Measurements from ENCODE around the gene KCNJ10.

The KCNJ10 gene

DNA sequence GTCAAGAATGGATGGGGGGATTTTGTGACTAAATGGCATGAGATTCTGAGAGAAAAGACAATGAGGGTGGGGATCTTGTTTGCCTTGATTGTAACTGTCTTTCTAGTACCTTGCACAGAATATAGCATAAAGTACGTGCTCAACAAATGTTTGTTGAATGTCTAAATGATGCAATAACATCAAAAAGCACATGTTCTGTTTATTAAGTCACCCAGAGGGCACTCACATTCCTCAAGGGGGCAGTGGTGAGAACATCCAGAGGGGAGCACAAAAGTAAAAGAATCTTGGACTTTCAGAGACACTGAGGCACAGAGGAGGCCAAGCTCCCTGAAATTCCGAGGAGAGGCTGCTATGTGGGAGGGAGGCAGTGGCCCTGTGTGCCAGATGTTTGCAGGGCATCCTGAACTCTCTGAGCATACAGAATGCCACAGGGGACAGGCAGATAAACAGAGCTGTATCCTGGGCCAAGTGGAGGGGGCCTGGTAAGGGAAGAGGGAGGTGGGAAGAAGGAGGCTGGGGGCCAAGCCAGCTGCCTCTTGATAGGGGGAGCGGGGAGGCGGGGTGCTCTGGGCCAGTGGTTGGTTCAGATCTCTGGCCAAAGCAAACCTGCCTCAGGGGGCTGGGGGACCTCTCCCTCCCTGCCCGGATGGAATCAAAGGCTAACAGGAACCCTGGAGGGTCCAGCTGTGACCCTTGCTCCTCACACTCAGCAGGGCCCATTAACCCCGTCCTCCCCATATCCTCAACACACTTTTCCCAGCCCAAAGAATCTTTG lies 39.1 kb upstream of the KCNJ10 start:
- H3K4me3 ChIP-seq (ENCODE audit: low read length), result no peak overlapping the region
- H3K27ac ChIP-seq (ENCODE audit: low read length), result peak overlapping the region; percentile 26
- H3K9ac ChIP-seq (ENCODE audit: low read depth, low read length), result peak overlapping the region; percentile 38; the same call in 1 of the 2 replicates

DNA sequence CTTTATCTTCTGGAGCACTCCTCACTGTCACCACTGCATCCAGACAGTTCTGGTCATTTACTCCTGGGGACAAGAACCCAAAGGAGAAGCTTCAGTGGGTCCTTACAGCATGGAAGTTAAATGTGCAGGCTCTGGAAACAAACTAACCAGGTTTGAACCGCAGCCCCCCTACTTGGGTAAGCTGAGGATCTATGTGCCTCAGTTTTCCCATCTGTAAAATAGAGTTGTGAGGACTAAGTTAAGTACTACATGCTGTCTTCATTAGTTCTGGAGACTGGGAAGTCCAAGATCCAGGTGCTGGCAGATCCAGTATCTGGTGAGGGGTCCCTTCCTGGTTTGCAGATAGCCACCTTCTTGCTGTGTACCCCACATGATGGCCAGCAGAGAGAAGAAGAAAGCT lies 37.6 kb upstream of the KCNJ10 start:
- Histone ChIP-seq H3K9me3 (ENCODE audit: insufficient read depth, low read depth, low read length) (no peaks in the 10 kb centered on the region), H3K27ac (ENCODE audit: low read length) (no peak overlapping the region), H3K9ac (ENCODE audit: low read depth, low read length) (no peak overlapping the region), H3K4me3 (ENCODE audit: low read length) (no peak overlapping the region), H3K36me3 (ENCODE audit: insufficient read depth, low read depth, low read length) (no peaks in the 10 kb centered on the region), H3K27me3 (ENCODE audit: insufficient read depth, low read length) (no peaks in the 10 kb centered on the region), H3K4me1 (ENCODE audit: insufficient read depth, low read length) (peaks cover 18% of the 10 kb centered on the region)

More for the DNA sequence above, 39.1 kb upstream of the KCNJ10 start:
- H3K27me3 ChIP-seq (ENCODE audit: insufficient read depth, low read length), result no peaks in the 10 kb centered on the region
- H3K4me1 ChIP-seq (ENCODE audit: insufficient read depth, low read length), result peaks cover 17% of the 10 kb centered on the region; the same call in 1 of the 2 replicates
- H3K36me3 ChIP-seq (ENCODE audit: insufficient read depth, low read depth, low read length), result no peaks in the 10 kb centered on the region
- no peaks in the 10 kb centered on the region for H3K9me3 ChIP-seq (ENCODE audit: insufficient read depth, low read depth, low read length)

DNA sequence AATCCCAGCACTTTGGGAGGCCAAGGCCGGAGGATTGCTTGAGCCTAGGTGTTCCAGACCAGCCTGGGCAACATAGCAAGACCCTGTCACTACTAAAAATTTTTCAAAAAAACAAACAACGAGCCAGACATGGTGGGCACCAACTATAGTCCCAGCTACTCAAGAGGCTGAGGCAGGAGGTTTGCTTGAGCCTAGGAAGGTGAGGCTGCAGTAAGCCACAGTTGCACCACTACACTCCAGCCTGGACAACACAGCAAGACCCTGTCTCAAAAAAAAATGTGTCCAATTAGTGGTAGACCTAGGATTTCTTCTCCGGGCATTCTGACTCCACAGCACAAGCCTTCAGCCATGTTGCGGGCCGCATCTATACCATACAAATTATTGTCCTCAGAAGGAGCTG lies 35.2 kb upstream of the KCNJ10 start:
- peaks cover 20% of the 10 kb centered on the region for H3K4me1 ChIP-seq (ENCODE audit: insufficient read depth, low read length)
- H3K27ac ChIP-seq (ENCODE audit: low read length), result no peak overlapping the region

DNA sequence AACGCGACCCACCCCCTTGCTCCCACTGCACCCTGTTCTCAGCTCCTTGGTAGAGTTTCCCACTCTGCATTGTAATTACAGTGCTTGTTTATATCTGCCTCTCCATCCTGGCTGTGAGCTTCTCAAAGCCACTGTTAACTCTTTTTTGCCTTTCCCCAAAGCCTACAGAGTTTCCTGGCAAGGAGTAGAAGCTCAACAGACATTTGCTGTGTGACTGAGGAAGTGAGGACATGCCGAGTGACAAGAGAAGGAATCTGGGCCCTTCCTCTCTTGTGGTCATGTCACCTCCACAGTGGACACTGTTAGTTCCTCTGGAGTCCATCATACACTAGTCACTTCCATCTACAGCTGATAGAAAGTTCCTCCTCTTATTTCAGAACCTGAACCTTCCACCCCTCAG lies 34.5 kb upstream of the KCNJ10 start:
- no peak overlapping the region for H3K27ac ChIP-seq (ENCODE audit: low read length)
- no peaks in the 10 kb centered on the region for H3K36me3 ChIP-seq (ENCODE audit: insufficient read depth, low read depth, low read length)
- no peak overlapping the region for H3K4me3 ChIP-seq (ENCODE audit: low read length)
- peaks cover 4% of the 10 kb centered on the region; the same call in 1 of the 2 replicates for H3K27me3 ChIP-seq (ENCODE audit: insufficient read depth, low read length)
- H3K9ac ChIP-seq (ENCODE audit: low read depth, low read length), result 0 out of 2 replicates have a peak overlapping the region, but pooled peaks have one; percentile 2
- peaks cover 16% of the 10 kb centered on the region for H3K4me1 ChIP-seq (ENCODE audit: insufficient read depth, low read length)
- H3K9me3 ChIP-seq (ENCODE audit: insufficient read depth, low read depth, low read length), result no peaks in the 10 kb centered on the region

More for the DNA sequence above, 35.2 kb upstream of the KCNJ10 start:
- H3K4me3 ChIP-seq (ENCODE audit: low read length), result no peak overlapping the region
- no peak overlapping the region for H3K9ac ChIP-seq (ENCODE audit: low read depth, low read length)
- H3K9me3 ChIP-seq (ENCODE audit: insufficient read depth, low read depth, low read length), result no peaks in the 10 kb centered on the region
- H3K36me3 ChIP-seq (ENCODE audit: insufficient read depth, low read depth, low read length), result no peaks in the 10 kb centered on the region
- no peaks in the 10 kb centered on the region for H3K27me3 ChIP-seq (ENCODE audit: insufficient read depth, low read length)

DNA sequence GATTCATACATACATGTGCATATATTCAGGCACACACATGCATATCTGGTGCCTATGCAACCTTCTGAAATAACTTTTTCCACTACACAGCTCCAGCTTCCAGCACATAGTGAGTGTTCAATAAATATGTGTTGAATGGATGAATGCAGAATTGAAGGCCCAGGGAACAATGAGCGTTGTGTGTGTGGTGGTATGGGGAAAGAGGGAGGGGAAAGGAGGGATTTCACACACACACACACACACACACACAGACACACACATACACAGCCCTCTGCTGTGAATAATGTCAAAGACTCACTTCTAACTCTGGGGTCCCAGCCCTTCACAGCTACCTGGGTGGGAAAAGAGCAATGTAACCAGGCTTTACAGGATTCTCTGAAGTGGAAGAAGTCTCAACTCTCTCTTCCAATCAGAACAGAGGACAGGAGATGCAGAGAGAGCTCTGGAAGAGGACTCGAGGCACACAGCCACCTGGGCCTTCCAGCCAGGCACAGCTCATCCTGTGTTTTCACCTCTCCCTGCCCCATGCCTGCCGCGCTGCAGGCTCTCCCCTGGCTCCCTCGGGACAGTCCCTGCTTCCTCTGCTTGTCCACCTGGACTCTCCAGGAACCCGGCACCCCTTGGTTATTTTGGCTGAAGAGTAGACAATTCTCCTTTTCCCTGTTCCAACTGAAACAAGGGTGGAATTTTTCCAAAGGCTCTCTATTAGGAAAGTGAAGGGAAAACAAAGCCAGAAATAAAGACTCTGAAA lies 33.9 kb upstream of the KCNJ10 start:
- no peak overlapping the region for H3K4me3 ChIP-seq (ENCODE audit: low read length)
- 0 out of 2 replicates have a peak overlapping the region, but pooled peaks have one; percentile 2 for H3K9ac ChIP-seq (ENCODE audit: low read depth, low read length)
- H3K27me3 ChIP-seq (ENCODE audit: insufficient read depth, low read length), result peaks cover 7% of the 10 kb centered on the region; the same call in 1 of the 2 replicates
- no peak overlapping the region for H3K27ac ChIP-seq (ENCODE audit: low read length)
- H3K9me3 ChIP-seq (ENCODE audit: insufficient read depth, low read depth, low read length), result no peaks in the 10 kb centered on the region
- H3K4me1 ChIP-seq (ENCODE audit: insufficient read depth, low read length), result peaks cover 16% of the 10 kb centered on the region
- H3K36me3 ChIP-seq (ENCODE audit: insufficient read depth, low read depth, low read length), result no peaks in the 10 kb centered on the region

DNA sequence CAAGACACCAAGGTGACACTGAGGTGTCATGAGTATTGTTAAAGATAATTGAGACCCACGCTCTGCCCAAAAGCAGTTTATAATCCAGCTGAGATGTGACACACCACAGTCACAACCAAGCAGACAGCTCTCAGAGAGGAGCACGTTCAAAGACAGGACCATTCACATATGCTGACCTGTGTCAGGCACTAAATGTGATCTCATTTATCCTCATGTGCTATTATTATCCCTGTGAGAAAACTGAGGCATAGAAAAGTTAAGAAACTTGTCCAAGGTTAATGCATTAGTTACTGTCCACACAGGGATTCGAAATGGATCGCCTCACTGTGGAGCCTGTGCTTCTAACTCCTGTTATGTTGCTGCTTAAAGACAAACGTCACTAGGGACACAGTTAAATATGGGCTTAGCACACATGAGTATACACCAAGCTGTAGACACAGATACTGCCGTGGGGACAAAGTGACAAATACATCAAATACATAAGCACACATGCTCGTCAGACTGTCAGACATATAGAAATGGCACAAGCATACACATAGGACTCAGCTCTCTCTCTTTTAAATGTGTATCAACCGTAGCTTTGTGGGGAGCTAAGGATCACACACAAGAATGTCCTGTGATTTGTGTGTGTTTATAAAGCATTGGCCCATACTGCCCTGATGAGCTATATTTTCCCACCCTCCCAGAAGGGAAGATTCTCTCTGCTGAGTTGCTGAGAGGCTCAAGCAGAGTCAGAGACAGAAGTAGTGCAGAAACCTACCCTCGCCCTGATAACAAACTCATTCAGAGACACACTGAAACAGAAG lies 32.0 kb upstream of the KCNJ10 start:
- Histone ChIP-seq H3K27ac (ENCODE audit: low read length) (no peak overlapping the region), H3K4me3 (ENCODE audit: low read length) (no peak overlapping the region), H3K4me1 (ENCODE audit: insufficient read depth, low read length) (peaks cover 23% of the 10 kb centered on the region), H3K9ac (ENCODE audit: low read depth, low read length) (no peak overlapping the region), H3K36me3 (ENCODE audit: insufficient read depth, low read depth, low read length) (no peaks in the 10 kb centered on the region), H3K9me3 (ENCODE audit: insufficient read depth, low read depth, low read length) (no peaks in the 10 kb centered on the region), H3K27me3 (ENCODE audit: insufficient read depth, low read length) (peaks cover 7% of the 10 kb centered on the region; the same call in 1 of the 2 replicates)

DNA sequence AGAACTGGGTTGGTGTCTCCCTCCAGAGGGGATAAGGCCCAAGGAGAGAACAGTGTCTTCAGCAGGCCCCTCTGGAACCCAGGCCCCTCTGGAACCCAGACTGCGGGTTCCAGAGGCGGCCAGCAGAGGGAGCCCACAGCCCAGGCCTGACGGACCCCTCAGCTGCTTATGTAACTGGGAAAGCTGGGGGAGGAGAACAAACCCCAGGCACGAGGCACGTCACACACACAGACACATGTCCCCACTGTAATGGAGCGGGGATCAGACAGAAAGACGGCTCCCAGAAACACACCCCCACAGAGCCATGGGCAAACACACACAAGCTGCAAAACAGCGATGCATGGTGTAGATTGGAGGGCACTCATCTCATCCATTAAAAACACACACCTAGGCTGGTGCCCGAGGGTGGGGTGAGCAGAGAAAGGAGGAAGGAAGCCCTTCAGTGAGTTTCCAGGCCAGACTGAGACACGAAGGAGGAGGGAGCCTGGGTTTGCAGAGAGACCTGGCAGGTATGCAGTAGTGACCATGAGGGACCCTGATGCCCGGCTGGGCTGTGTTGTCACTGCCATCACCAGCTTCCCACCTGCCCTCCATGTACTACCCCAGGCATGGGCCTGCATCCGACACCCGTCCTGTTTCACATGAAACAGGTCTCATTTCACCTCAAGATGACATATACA lies 31.2 kb upstream of the KCNJ10 start:
- H3K4me3 ChIP-seq (ENCODE audit: low read length), result no peak overlapping the region
- H3K27ac ChIP-seq (ENCODE audit: low read length), result no peak overlapping the region

DNA sequence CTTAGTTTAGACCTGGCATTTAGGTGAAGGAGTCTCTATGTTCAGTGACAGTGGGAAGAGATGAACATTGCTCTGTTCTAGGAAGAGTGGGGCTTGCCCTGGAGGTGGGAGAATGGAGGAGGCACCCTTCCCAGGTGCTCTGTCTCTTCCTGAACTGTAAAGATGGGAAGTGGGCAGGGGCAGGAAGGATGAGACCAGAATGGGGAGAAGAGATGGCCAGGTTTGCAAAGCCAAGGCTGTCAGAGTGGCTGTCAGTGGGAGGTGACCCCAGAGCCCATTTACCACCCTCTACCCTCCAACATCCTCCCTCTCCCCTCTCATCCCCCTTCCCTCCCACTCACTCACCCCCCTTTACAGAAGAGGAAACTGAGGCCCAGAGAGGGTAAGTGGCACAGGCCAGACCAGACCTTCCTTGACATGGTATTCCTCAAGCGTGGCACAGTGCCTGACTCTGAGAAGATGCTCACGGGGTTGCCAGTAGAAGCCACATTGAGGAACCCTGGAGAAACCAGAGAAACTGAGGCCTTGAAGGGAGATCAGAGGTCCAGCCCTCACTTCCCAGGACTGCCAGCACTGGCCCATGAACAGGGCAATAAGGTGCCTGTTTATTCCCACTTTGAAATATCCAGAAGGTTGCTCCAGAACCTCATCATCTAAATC lies 29.9 kb upstream of the KCNJ10 start:
- no peaks in the 10 kb centered on the region for H3K9me3 ChIP-seq (ENCODE audit: insufficient read depth, low read depth, low read length)
- H3K9ac ChIP-seq (ENCODE audit: low read depth, low read length), result no peak overlapping the region
- H3K4me3 ChIP-seq (ENCODE audit: low read length), result no peak overlapping the region
- peaks cover 6% of the 10 kb centered on the region; the same call in 1 of the 2 replicates for H3K36me3 ChIP-seq (ENCODE audit: insufficient read depth, low read depth, low read length)
- peaks cover 41% of the 10 kb centered on the region for H3K4me1 ChIP-seq (ENCODE audit: insufficient read depth, low read length)
- peaks cover 7% of the 10 kb centered on the region; the same call in 1 of the 2 replicates for H3K27me3 ChIP-seq (ENCODE audit: insufficient read depth, low read length)
- no peak overlapping the region for H3K27ac ChIP-seq (ENCODE audit: low read length)

More for the DNA sequence above, 31.2 kb upstream of the KCNJ10 start:
- Histone ChIP-seq H3K36me3 (ENCODE audit: insufficient read depth, low read depth, low read length) (no peaks in the 10 kb centered on the region), H3K27me3 (ENCODE audit: insufficient read depth, low read length) (peaks cover 7% of the 10 kb centered on the region; the same call in 1 of the 2 replicates), H3K4me1 (ENCODE audit: insufficient read depth, low read length) (peaks cover 30% of the 10 kb centered on the region), H3K9ac (ENCODE audit: low read depth, low read length) (peak overlapping the region; percentile 58; the same call in 1 of the 2 replicates), H3K9me3 (ENCODE audit: insufficient read depth, low read depth, low read length) (no peaks in the 10 kb centered on the region)

DNA sequence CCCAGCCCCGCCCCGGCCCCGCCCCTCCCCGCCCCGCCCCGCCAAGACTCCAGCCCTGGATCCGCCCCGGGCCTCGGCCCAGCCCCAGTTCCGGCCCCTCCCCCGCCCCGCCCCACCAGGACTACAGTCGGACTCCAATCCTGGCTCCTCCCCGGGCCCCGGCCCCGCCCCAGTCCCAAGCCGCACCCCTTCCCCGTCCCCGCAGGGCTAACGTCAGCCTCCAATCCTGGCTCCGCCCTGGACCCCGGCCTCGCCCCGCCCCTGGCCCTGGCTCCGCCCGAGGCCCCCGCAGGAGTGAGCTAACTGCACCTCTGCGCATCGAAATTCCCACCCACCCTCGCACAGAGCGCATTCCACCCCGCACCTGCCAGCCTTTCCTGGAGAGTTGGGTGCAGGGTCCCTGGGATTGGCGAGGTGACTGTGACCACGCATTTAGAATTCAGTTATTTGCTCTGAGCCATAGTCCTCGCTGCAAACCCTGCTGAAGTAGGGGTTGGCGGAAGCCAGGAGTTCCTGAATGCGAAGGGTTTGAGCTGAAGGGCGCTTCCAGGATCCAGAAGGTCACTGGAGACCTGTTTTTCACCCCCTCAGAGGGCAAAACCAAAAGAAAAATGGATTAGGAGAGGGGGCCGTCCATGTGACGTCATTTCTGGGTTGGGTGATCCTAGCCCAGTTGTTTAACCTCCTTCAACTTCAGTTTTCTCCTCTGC lies 29.0 kb upstream of the KCNJ10 start:
- peak overlapping the region; percentile 72 for H3K4me3 ChIP-seq (ENCODE audit: low read length)
- H3K4me1 ChIP-seq (ENCODE audit: insufficient read depth, low read length), result peaks cover 38% of the 10 kb centered on the region
- H3K27me3 ChIP-seq (ENCODE audit: insufficient read depth, low read length), result peaks cover 7% of the 10 kb centered on the region; the same call in 1 of the 2 replicates
- peaks cover 15% of the 10 kb centered on the region for H3K36me3 ChIP-seq (ENCODE audit: insufficient read depth, low read depth, low read length)
- H3K9ac ChIP-seq (ENCODE audit: low read depth, low read length), result peak overlapping the region; percentile 70; the same call in 1 of the 2 replicates
- H3K27ac ChIP-seq (ENCODE audit: low read length), result no peak overlapping the region
- H3K9me3 ChIP-seq (ENCODE audit: insufficient read depth, low read depth, low read length), result no peaks in the 10 kb centered on the region

Data from iPS-20b (cell line).